Keratinocyte (primary cell): Measurements from ENCODE around the gene SH3PXD2A. TPM values are rescaled to one million over a fixed set of nuclear protein-coding genes. Genes with fewer than 3 reads are reported as not detected.

ENCODE experiments used
- DNase-seq: peaks from one replicate; pipeline ENCODE4 v3.0.0-alpha.2; 2011; ENCODE audit warnings: low read depth, missing footprints, low spot score
- FAIRE-seq: peaks from 2 replicates; lab custom pipeline; 2011; peaks lifted over from hg19 to GRCh38; lab: Jason Lieb, UNC
- H2AFZ ChIP-seq: 2 replicates; pipeline ENCODE4 v1.6.0; 2012; ENCODE audit warnings: low read length, control low read depth, inconsistent platforms; ENCODE audit not compliant: control insufficient read depth
- H3K27ac ChIP-seq: 2 replicates; pipeline ENCODE4 v1.5.1; 2011; ENCODE audit warnings: low read length; ENCODE audit not compliant: control insufficient read depth, insufficient read depth
- H3K27me3 ChIP-seq: 3 replicates; pipeline ENCODE4 v1.6.0; 2011; ENCODE audit warnings: low read length; ENCODE audit not compliant: control insufficient read depth, insufficient read depth; ENCODE audit errors: extremely low read depth
- H3K36me3 ChIP-seq, 2 experiments: 2 replicates in 1 of 2; 3 replicates in 1 of 2; pipeline ENCODE4 v1.5.1; 2011; ENCODE audit warnings: low read length in 2 of 2, mild to moderate bottlenecking in 1 of 2; ENCODE audit not compliant: control insufficient read depth in 2 of 2, insufficient read depth in 2 of 2; ENCODE audit errors: extremely low read depth in 1 of 2
- H3K4me1 ChIP-seq: 3 replicates; pipeline ENCODE4 v1.5.1; 2011; ENCODE audit warnings: low read length; ENCODE audit not compliant: control insufficient read depth, insufficient read depth; ENCODE audit errors: extremely low read depth
- H3K4me2 ChIP-seq: 3 replicates; pipeline ENCODE4 v1.6.0; 2011; ENCODE audit warnings: low read depth, low read length; ENCODE audit not compliant: control insufficient read depth, insufficient read depth; ENCODE audit errors: extremely low read depth
- H3K4me3 ChIP-seq, 3 experiments: fragments of 200-600 bp in 1 of 3; sonication (generic) in 1 of 3; 2 replicates in 2 of 3; 3 replicates in 1 of 3; pipeline ENCODE4 v1.5.1; 2011 to 2016; ENCODE audit warnings: low read length in 3 of 3, mild to moderate bottlenecking in 3 of 3, control low read depth in 2 of 3, inconsistent platforms in 1 of 3, low read depth in 1 of 3, mixed read lengths in 1 of 3, mixed run types in 1 of 3, moderate library complexity in 1 of 3; ENCODE audit not compliant: control insufficient read depth in 2 of 3, insufficient read depth in 2 of 3; ENCODE audit errors: extremely low read depth in 1 of 3
- H3K79me2 ChIP-seq: 2 replicates; pipeline ENCODE4 v1.6.0; 2012; ENCODE audit warnings: low read length; ENCODE audit not compliant: control insufficient read depth, insufficient read depth
- H3K9ac ChIP-seq: 3 replicates; pipeline ENCODE4 v1.6.0; 2011; ENCODE audit warnings: low read length; ENCODE audit not compliant: control insufficient read depth, insufficient read depth; ENCODE audit errors: extremely low read depth
- H3K9me1 ChIP-seq: 3 replicates; pipeline ENCODE4 v1.6.0; 2011; ENCODE audit warnings: low read length; ENCODE audit not compliant: control insufficient read depth, insufficient read depth; ENCODE audit errors: extremely low read depth
- H3K9me3 ChIP-seq: 2 replicates; pipeline ENCODE4 v1.5.1; 2012; ENCODE audit warnings: low read depth, low read length; ENCODE audit not compliant: control insufficient read depth
- H4K20me1 ChIP-seq: 3 replicates; pipeline ENCODE4 v1.6.0; 2011; ENCODE audit warnings: low read length; ENCODE audit not compliant: control insufficient read depth, insufficient read depth; ENCODE audit errors: extremely low read depth
- EZH2 ChIP-seq: IDR thresholded peaks from one replicate; pipeline ENCODE4 v1.6.1; 2012; ENCODE audit warnings: inconsistent platforms, mild to moderate bottlenecking, low read length, moderate library complexity
- dilution Hi-C: fragments of 300-500 bp; cut with MboI; formaldehyde crosslinking; loops from one replicate; pipeline ENCODE4 v1.7.0; 2020; ENCODE audit warnings: low sequenced_read_pairs; ENCODE audit not compliant: extremely low pct_ligation_motif_present
- polyA plus RNA-seq, 5 experiments: library from polyadenylated mRNA; depleted of rRNA in 3 of 5; stranded (reverse) in 3 of 5; stranded (forward) in 1 of 5; unstranded in 1 of 5; fragments of >200 nt; gene quantifications; 1 replicate in 1 of 5; 2 replicates in 3 of 5; 3 replicates in 1 of 5; pipeline versions ENCODE4 v1.2.1 to v1.2.3, GENCODE V29; 2011 to 2012; ENCODE audit warnings: missing spikeins in 2 of 5, low read depth in 1 of 5, low replicate concordance in 1 of 5
- TF ChIP-seq, protein P1 (sequence below), 3 experiments: IDR thresholded peaks in 1 of 3; conservative IDR thresholded peaks in 1 of 3; optimal IDR thresholded peaks in 1 of 3; 2 replicates in 2 of 3; 3 replicates in 1 of 3; pipeline versions ENCODE3 to v1.5.1; 2011; ENCODE audit warnings: low read length in 3 of 3, mild to moderate bottlenecking in 3 of 3, moderate library complexity in 2 of 3, control low read depth in 1 of 3, inconsistent platforms in 1 of 3; ENCODE audit not compliant: insufficient read depth in 2 of 3; ENCODE audit errors: extremely low read depth in 1 of 3

Gene SH3PXD2A
- polyA plus RNA-seq, 1 donor (not counting 4 experiments of a cell fraction or from before 2014, with no cell fraction given), result 33.9 TPM

GRCh38 chr10:103630156-103630555, 225.2 kb downstream of the SH3PXD2A start:
- Histone ChIP-seq H3K4me1 (no peaks in the 10 kb centered on the region), H3K4me3 (no peak overlapping the region), H3K9ac (no peak overlapping the region), H2AFZ (no peak overlapping the region), H3K36me3 (peaks cover 48 to 70% of the 10 kb centered on the region in 2 experiments), H3K27me3 (no peaks in the 10 kb centered on the region), H3K27ac (no peak overlapping the region), H4K20me1 (peaks cover 18% of the 10 kb centered on the region), H3K4me2 (no peak overlapping the region), H3K9me3 (no peaks in the 10 kb centered on the region), H3K9me1 (no peaks in the 10 kb centered on the region), H3K79me2 (peaks cover 12% of the 10 kb centered on the region)
- FAIRE-seq (no peak), DNase-seq (no peak)
- TF ChIP-seq EZH2, result no peak
- TF ChIP-seq, protein P1, sequence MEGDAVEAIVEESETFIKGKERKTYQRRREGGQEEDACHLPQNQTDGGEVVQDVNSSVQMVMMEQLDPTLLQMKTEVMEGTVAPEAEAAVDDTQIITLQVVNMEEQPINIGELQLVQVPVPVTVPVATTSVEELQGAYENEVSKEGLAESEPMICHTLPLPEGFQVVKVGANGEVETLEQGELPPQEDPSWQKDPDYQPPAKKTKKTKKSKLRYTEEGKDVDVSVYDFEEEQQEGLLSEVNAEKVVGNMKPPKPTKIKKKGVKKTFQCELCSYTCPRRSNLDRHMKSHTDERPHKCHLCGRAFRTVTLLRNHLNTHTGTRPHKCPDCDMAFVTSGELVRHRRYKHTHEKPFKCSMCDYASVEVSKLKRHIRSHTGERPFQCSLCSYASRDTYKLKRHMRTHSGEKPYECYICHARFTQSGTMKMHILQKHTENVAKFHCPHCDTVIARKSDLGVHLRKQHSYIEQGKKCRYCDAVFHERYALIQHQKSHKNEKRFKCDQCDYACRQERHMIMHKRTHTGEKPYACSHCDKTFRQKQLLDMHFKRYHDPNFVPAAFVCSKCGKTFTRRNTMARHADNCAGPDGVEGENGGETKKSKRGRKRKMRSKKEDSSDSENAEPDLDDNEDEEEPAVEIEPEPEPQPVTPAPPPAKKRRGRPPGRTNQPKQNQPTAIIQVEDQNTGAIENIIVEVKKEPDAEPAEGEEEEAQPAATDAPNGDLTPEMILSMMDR (optimal IDR thresholded peaks at IDR 0.05 in 1 of 3, IDR thresholded peaks at IDR 0.05 in 1 of 3, conservative IDR thresholded peaks at IDR 0.05 in 1 of 3; ENCODE audit: extremely low read depth in 1 of 3, insufficient read depth in 2 of 3, low read length in 3 of 3), result no peak
- dilution Hi-C loops, result no loop called here

GRCh38 chr10:103629581-103629980, 225.8 kb downstream of the SH3PXD2A start:
- peaks cover 12% of the 10 kb centered on the region for H4K20me1 ChIP-seq
- dilution Hi-C loops, result no loop called here
- no peak overlapping the region for H3K4me3 ChIP-seq
- H3K27me3 ChIP-seq, result no peaks in the 10 kb centered on the region
- H2AFZ ChIP-seq, result no peak overlapping the region
- H3K36me3 ChIP-seq, result peaks cover 46 to 70% of the 10 kb centered on the region in 2 experiments
- no peak overlapping the region for H3K4me2 ChIP-seq
- DNase-seq (no peak), FAIRE-seq (no peak)
- H3K4me1 ChIP-seq, result no peaks in the 10 kb centered on the region
- no peak overlapping the region for H3K27ac ChIP-seq
- no peaks in the 10 kb centered on the region for H3K9me3 ChIP-seq
- H3K9ac ChIP-seq, result no peak overlapping the region
- TF ChIP-seq, protein P1 (optimal IDR thresholded peaks at IDR 0.05 in 1 of 3, IDR thresholded peaks at IDR 0.05 in 1 of 3, conservative IDR thresholded peaks at IDR 0.05 in 1 of 3; ENCODE audit: extremely low read depth in 1 of 3, insufficient read depth in 2 of 3, low read length in 3 of 3), result no peak
- TF ChIP-seq EZH2, result no peak
- H3K79me2 ChIP-seq, result peaks cover 10% of the 10 kb centered on the region
- no peaks in the 10 kb centered on the region for H3K9me1 ChIP-seq
